Esophagus squamous epithelium (tissue), 4 donors: Measurements from ENCODE around the gene DBNDD1.

Experiments used
- POLR2A ChIP-seq, 4 donors: fragments of 450-650 bp; IDR thresholded peaks; one replicate each; pipeline ENCODE4 v1.6.1; 2017; ENCODE audit warnings: antibody characterized with exemption in 4 of 4, mild to moderate bottlenecking in 4 of 4, moderate library complexity in 3 of 4
- TF ChIP-seq, protein P1 (sequence below), 6 experiments: fragments of 450-650 bp in 4 of 6; fragments of 200-600 bp in 2 of 6; sonication (generic) in 2 of 6; IDR thresholded peaks; one replicate each; pipeline ENCODE4 v1.5.1; 2016 to 2019; ENCODE audit warnings: antibody characterized with exemption in 6 of 6, mild to moderate bottlenecking in 4 of 6, moderate library complexity in 4 of 6

DNA sequence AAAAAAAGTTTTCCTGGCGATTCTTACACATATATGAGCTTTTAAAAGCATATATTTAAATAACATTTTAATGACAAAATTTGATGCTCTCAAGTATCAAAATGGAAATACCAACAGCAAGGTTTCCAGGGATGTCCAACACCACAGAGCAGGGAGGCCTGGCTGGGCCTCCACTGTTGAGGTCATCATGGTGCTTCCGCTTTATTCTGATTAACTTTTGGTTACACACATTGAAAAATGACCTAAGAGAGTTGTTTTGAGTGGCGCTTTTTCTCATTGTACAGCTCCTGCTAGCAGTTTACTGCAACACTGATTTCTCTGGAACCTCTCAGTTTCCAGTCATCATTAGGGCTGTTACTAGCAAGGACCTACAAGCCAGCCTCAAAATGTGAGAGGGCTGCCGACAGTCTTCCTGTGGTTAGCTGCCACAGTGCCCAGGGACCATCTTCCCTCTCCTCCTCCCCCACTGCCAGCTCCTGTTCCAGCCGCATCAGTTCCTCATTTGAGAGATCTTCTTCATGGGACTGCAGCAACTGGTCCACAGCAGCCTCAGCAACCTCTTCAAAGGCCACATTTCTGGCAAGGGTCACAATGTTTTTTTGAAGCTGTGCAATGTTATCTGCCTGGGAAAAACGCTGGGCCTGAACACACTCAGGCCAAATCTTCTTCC is 49.4 kb downstream of the DBNDD1 start:
- no peak for TF ChIP-seq POLR2A (IDR thresholded peaks at IDR 0.05)
- TF ChIP-seq, protein P1, sequence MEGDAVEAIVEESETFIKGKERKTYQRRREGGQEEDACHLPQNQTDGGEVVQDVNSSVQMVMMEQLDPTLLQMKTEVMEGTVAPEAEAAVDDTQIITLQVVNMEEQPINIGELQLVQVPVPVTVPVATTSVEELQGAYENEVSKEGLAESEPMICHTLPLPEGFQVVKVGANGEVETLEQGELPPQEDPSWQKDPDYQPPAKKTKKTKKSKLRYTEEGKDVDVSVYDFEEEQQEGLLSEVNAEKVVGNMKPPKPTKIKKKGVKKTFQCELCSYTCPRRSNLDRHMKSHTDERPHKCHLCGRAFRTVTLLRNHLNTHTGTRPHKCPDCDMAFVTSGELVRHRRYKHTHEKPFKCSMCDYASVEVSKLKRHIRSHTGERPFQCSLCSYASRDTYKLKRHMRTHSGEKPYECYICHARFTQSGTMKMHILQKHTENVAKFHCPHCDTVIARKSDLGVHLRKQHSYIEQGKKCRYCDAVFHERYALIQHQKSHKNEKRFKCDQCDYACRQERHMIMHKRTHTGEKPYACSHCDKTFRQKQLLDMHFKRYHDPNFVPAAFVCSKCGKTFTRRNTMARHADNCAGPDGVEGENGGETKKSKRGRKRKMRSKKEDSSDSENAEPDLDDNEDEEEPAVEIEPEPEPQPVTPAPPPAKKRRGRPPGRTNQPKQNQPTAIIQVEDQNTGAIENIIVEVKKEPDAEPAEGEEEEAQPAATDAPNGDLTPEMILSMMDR (IDR thresholded peaks at IDR 0.05): no peak
